Mononuclear cell (primary cell): ENCODE data around the gene SH3BGRL. TPM values are rescaled to one million over a fixed set of nuclear protein-coding genes. Genes with fewer than 3 reads are reported as not detected.
A peak's percentile ranks its signal among the peaks of the same experiment; 100 is the strongest.

Source experiments
- H3K27me3 ChIP-seq: 2 replicates; pipeline ENCODE4 v1.6.0; 2011; ENCODE audit warnings: low read length, control low read depth; ENCODE audit not compliant: insufficient read depth
- H3K4me1 ChIP-seq: 2 replicates; pipeline ENCODE4 v1.5.1; 2011; ENCODE audit warnings: mild to moderate bottlenecking, low read length, control low read depth; ENCODE audit not compliant: insufficient read depth
- H3K4me3 ChIP-seq: 2 replicates; pipeline ENCODE4 v1.5.1; 2011; ENCODE audit warnings: mild to moderate bottlenecking, low read length, moderate library complexity
- H3K9me3 ChIP-seq: 2 replicates; pipeline ENCODE4 v1.5.1; 2011; ENCODE audit warnings: low read depth, mild to moderate bottlenecking, control low read depth, low read length
- total RNA-seq: library from RNA; depleted of rRNA; stranded (reverse); fragments of >200 nt; gene quantifications from one replicate; pipeline ENCODE4 v1.2.3, GENCODE V29; 2012

SH3BGRL gene
- 288 TPM for total RNA-seq

DNA sequence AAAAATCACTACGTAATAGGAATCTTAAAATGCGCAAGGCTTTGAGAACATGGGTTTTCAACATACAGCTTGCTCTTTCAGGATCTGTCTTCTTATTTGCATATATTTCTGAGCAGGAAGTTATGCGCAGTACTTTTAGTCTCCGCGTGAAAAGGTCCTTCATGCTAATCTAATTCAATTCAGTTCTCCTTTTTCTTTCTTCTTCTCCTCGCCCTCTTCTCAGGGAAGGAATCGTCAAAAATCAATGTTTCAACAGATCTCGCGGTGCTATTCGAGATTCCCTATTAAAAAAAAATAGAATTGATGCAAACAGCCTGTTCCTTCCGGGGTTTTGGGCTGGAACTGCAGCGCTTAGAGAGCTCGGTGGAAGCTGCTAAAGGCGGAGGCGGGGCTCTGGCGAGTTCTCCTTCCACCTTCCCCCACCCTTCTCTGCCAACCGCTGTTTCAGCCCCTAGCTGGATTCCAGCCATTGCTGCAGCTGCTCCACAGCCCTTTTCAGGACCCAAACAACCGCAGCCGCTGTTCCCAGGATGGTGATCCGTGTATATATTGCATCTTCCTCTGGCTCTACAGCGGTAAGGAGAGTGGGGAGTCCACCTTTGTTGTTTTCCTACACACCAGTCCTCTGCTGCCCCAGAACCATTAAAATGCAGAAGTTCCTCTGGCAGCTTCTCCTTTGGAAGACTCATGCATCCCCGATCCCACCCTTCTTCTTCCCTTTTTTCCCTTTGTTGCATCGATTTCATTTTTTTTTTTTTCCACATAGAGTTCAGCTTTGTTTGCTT is at the start of gene SH3BGRL, which contains the start of gene HMGN5:
Gene SH3BGRL, plus strand, starts transcription at position 432 of the 785 bp plus-strand sequence. Its CDS starts 99 bp downstream, at position 531.
Gene HMGN5, minus strand, starts transcription at position 243 of the 785 bp plus-strand sequence. CDS start 80,364 bp downstream, outside the sequence.
- no peaks in the 10 kb centered on the region for H3K9me3 ChIP-seq
- H3K4me3 ChIP-seq, result peak within 1 kb of the TSS; percentile 84
- no peaks in the 10 kb centered on the region for H3K27me3 ChIP-seq
- H3K4me1 ChIP-seq, result peaks cover 14% of the 10 kb centered on the region

GRCh38 chrX:81168391-81168790 is 33.5 kb upstream of the SH3BGRL start:
- Histone ChIP-seq H3K9me3 (no peaks in the 10 kb centered on the region), H3K4me1 (no peaks in the 10 kb centered on the region), H3K4me3 (no peak overlapping the region), H3K27me3 (no peaks in the 10 kb centered on the region)

- H3K9me3 ChIP-seq, result no peaks in the 10 kb centered on the region
- no peaks in the 10 kb centered on the region for H3K27me3 ChIP-seq
- no peaks in the 10 kb centered on the region for H3K4me1 ChIP-seq
- H3K4me3 ChIP-seq, result no peak overlapping the region
Observed at GRCh38 chrX:81174286-81174685, 27.6 kb upstream of the SH3BGRL start.

DNA sequence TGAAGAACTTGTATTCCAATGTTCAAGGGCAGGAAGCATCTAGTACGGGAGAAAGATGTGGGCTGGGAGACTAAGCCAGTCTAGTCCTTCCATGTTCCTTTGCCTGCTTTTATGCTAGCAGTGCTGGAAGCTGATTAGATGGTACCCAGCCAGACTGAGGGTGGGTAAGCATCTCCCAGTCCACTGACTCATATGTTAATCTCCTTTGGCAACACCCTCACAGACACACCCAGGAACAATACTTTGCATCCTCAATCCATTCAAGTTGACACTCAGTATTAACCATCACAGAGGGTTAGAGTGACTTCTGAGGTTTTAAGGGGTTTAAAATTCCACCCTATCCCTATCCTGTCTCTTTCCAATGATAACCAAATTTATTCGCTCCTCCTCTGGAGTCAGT is 6.6 kb upstream of the SH3BGRL start:
- H3K4me3 ChIP-seq, result no peak overlapping the region
- no peaks in the 10 kb centered on the region for H3K9me3 ChIP-seq
- H3K4me1 ChIP-seq, result no peaks in the 10 kb centered on the region

GRCh38 chrX:81195712-81196111 is 6.2 kb upstream of the SH3BGRL start:
- Histone ChIP-seq H3K4me1 (no peaks in the 10 kb centered on the region), H3K4me3 (no peak overlapping the region), H3K9me3 (no peaks in the 10 kb centered on the region), H3K27me3 (no peaks in the 10 kb centered on the region)

More for the DNA sequence above, 6.6 kb upstream of the SH3BGRL start:
- no peaks in the 10 kb centered on the region for H3K27me3 ChIP-seq

GRCh38 chrX:81201071-81201470 is 831 bp upstream of the SH3BGRL start:
- no peaks in the 10 kb centered on the region for H3K27me3 ChIP-seq
- H3K9me3 ChIP-seq, result no peaks in the 10 kb centered on the region
- peaks cover 11% of the 10 kb centered on the region for H3K4me1 ChIP-seq
- peak overlapping the region; percentile 84 for H3K4me3 ChIP-seq

GRCh38 chrX:81202456-81202819 is 536 bp downstream of the SH3BGRL start:
- H3K27me3 ChIP-seq, result no peaks in the 10 kb centered on the region
- H3K4me3 ChIP-seq, result peak overlapping the region; percentile 84
- no peaks in the 10 kb centered on the region for H3K9me3 ChIP-seq
- H3K4me1 ChIP-seq, result peaks cover 14% of the 10 kb centered on the region

- H3K4me3 ChIP-seq, result peak overlapping the region; percentile 84
- H3K4me1 ChIP-seq, result peaks cover 14% of the 10 kb centered on the region
- H3K9me3 ChIP-seq, result no peaks in the 10 kb centered on the region
- H3K27me3 ChIP-seq, result no peaks in the 10 kb centered on the region
Observed at GRCh38 chrX:81202943-81203342, 1.0 kb downstream of the SH3BGRL start.

DNA sequence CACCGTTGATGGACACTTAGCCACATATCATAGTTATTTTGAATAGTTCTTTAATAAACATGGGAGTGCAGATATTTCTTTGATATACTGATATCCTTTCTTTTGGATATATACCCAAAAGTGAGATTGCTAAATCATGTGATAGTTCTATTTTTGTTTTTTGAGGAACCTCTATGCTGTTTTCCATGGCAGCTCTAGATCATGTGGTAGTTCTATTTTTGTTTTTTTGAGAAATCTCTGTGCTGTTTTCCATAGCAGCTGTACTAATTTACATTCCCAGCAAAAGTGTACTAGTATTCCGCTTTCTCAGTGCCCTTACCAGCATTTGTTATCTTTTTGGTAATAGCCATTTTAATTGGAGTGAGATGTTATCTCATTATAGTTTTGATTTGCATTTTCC is 3.6 kb downstream of the SH3BGRL start:
- Histone ChIP-seq H3K4me1 (peaks cover 14% of the 10 kb centered on the region), H3K27me3 (no peaks in the 10 kb centered on the region), H3K4me3 (no peak overlapping the region), H3K9me3 (no peaks in the 10 kb centered on the region)

GRCh38 chrX:81206476-81206875 is 4.6 kb downstream of the SH3BGRL start:
- H3K4me1 ChIP-seq, result peaks cover 14% of the 10 kb centered on the region
- H3K27me3 ChIP-seq, result no peaks in the 10 kb centered on the region
- H3K4me3 ChIP-seq, result no peak overlapping the region
- H3K9me3 ChIP-seq, result no peaks in the 10 kb centered on the region

DNA sequence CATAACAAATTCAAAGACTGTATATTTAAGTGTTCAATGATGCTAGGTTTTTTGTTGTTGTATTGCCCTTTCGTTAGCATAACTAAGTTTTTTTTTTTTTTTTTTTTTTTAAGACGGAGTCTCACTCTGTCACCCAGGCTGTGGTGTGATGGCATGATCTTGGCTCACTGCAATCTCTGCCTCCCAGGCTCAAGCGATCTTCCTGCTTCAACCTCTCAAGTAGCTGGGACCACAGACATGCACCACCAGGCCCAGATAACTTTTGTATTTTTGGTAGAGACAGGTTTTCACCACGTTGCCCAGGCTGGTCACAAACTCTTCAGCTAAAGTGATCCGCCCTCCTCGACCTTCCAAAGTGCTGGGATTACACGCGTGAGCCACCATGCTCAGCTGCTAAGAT is 7.0 kb downstream of the SH3BGRL start:
- peaks cover 11% of the 10 kb centered on the region for H3K4me1 ChIP-seq
- H3K27me3 ChIP-seq, result no peaks in the 10 kb centered on the region
- no peaks in the 10 kb centered on the region for H3K9me3 ChIP-seq

GRCh38 chrX:81215685-81216084 is 13.8 kb downstream of the SH3BGRL start:
- Histone ChIP-seq H3K4me1 (peaks cover 6% of the 10 kb centered on the region), H3K27me3 (no peaks in the 10 kb centered on the region), H3K9me3 (no peaks in the 10 kb centered on the region), H3K4me3 (no peak overlapping the region)

More for the DNA sequence above, 7.0 kb downstream of the SH3BGRL start:
- no peak overlapping the region for H3K4me3 ChIP-seq

DNA sequence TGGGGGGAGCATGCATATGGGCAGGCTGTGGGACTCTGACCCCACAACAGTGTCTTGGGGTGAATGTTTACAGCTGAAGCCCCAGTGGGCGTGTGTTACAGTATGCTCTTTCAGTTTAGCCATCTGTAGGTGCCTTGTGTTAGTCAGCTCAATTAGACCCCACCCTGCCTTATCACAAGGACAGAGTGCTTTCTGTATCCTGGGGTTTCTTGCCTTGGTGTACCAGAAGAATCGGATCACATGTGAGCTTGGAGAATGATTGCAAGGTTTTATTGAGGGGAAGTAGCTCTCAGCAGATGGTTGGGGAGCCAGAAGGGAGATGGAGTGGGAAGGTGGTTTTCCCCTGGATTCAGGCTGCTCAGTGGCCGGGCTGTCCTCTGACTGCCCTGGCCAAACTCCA is 27.3 kb downstream of the SH3BGRL start:
- Histone ChIP-seq H3K4me3 (no peak overlapping the region), H3K9me3 (no peaks in the 10 kb centered on the region), H3K4me1 (no peaks in the 10 kb centered on the region), H3K27me3 (no peaks in the 10 kb centered on the region)

DNA sequence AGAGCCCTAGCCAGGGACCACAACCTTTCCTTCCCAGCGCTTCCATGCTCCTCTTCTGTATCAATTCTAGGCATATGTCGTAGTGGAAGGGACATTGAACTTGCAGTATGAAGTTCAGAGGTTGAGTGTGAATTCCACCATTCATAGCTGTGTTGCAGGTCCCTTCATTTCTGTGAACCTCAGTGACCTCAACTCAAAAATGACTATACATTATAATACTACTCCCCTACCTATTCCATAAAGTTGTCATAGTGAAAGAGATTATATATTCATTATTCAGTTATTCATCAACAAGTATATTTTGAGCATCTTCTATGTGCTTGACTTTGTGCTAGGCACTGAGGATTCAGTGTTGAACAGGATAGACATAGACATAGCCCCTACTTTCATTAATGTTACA is 28.0 kb downstream of the SH3BGRL start:
- Histone ChIP-seq H3K9me3 (no peaks in the 10 kb centered on the region), H3K4me3 (no peak overlapping the region), H3K27me3 (no peaks in the 10 kb centered on the region), H3K4me1 (no peaks in the 10 kb centered on the region)

DNA sequence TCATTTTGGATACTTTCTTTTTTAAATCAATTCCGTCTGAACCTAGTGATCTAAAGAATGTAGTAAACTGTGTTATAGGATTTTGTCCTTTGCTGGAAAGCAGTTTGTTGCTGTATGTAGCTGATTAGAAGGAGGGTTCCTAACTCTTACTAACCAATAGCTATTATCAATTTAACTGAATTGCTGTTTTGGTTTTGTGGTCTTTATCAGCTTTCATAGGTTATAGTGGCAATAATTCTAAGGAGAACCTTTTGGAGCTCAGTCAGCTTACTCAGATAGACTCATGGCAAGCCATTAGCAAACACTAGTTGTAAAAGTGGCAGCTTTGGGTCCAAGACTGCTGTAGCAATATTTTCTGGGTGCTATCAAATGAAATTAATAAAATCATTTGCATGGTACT is 29.6 kb downstream of the SH3BGRL start:
- H3K9me3 ChIP-seq, result no peaks in the 10 kb centered on the region
- H3K4me1 ChIP-seq, result no peaks in the 10 kb centered on the region
- H3K4me3 ChIP-seq, result no peak overlapping the region
- H3K27me3 ChIP-seq, result no peaks in the 10 kb centered on the region

- H3K4me1 ChIP-seq, result no peaks in the 10 kb centered on the region
- no peaks in the 10 kb centered on the region for H3K9me3 ChIP-seq
- H3K27me3 ChIP-seq, result no peaks in the 10 kb centered on the region
- H3K4me3 ChIP-seq, result no peak overlapping the region
Observed at GRCh38 chrX:81232218-81232617, 30.3 kb downstream of the SH3BGRL start.
